ENCODE data around the gene GLT8D2. TPM values are rescaled to one million over a fixed set of nuclear protein-coding genes. Genes with fewer than 3 reads are reported as not detected.

GLT8D2 gene
- total and polyA plus RNA-seq, 2 of the 13 experiments (the other 11 are each of a cell fraction or from before 2014, with no cell fraction given), result not detected

GRCh38 chr12:104064842-104065427 is 14.9 kb upstream of the GLT8D2 start (continued):
- TF ChIP-seq ARID4A (CRISPR knock-in tag; IDR thresholded peaks at IDR 0.05; ENCODE audit: borderline replicate concordance) (peak; percentile 66), MTF2 (CRISPR knock-in tag; IDR thresholded peaks at IDR 0.05; ENCODE audit: borderline replicate concordance) (peak; percentile 45; the same call in 1 of the 2 replicates), ATF5 (CRISPR knock-in tag; IDR thresholded peaks at IDR 0.05; ENCODE audit: low read depth) (no peak), ZNF431 (CRISPR knock-in tag; IDR thresholded peaks at IDR 0.05; ENCODE audit: borderline replicate concordance, low read depth) (0 out of 2 replicates have a peak, but pooled peaks have one; percentile 5), UBTF (CRISPR knock-in tag; IDR thresholded peaks at IDR 0.05) (0 out of 2 replicates have a peak, but pooled peaks have one; percentile 39), MLX (CRISPR knock-in tag; IDR thresholded peaks at IDR 0.05) (no peak), ZNF451 (CRISPR knock-in tag; IDR thresholded peaks at IDR 0.05) (0 out of 2 replicates have a peak, but pooled peaks have one; percentile 1), SNAPC5 (CRISPR knock-in tag; IDR thresholded peaks at IDR 0.05; ENCODE audit: borderline replicate concordance) (0 out of 2 replicates have a peak, but pooled peaks have one; percentile 3), TOPORS (CRISPR knock-in tag; IDR thresholded peaks at IDR 0.05) (0 out of 2 replicates have a peak, but pooled peaks have one; percentile 6), ZNF414 (CRISPR knock-in tag; IDR thresholded peaks at IDR 0.05) (0 out of 2 replicates have a peak, but pooled peaks have one; percentile 43), ZFY (CRISPR knock-in tag; IDR thresholded peaks at IDR 0.05) (peak; percentile 43; the same call in 1 of the 2 replicates), ZFX (CRISPR knock-in tag; IDR thresholded peaks at IDR 0.05; ENCODE audit: low read depth) (peak; percentile 20; the same call in 1 of the 2 replicates), HNRNPH1 (optimal IDR thresholded peaks at IDR 0.05; ENCODE audit: low read depth, low read length) (no peak)
